ENCODE results near the gene CDK8.

Gene CDK8

DNA sequence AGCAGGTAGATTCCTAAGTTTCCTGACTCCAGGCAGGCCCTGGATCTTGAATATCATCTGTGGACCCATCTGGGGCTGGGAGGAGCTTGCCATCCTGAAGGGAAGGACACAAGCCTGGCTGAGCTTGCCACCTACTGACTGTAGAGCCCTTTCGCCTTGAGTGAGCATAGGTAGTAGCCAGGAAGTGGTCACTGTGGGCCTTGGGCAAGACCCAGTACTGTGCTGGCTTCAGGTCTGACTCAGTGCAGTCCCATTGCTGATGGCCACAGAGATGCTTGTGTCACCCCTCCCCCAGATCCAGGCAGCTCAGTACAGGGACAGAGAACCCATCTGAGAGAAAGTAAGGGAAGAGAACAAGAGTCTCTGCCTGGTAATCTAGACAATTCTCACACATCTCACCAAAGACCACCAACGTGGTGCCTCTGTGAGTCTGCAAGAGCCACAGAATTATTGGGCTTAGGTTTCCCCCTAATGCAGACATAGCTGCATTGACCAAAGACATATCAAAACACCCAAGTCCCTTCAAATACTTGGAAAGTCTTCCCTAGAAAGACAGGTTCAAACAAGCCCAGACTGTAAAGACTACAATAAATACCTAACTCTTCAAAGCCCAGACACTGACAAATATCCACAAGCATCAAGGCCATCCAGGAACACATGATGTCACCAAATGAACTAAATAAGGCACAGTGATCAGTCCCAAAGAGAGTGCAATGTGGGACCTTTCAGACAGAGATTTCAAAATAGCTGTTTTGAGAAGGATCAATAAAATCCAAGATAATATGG, 195.3 kb downstream of the CDK8 start:
- TF ChIP-seq, protein P1, sequence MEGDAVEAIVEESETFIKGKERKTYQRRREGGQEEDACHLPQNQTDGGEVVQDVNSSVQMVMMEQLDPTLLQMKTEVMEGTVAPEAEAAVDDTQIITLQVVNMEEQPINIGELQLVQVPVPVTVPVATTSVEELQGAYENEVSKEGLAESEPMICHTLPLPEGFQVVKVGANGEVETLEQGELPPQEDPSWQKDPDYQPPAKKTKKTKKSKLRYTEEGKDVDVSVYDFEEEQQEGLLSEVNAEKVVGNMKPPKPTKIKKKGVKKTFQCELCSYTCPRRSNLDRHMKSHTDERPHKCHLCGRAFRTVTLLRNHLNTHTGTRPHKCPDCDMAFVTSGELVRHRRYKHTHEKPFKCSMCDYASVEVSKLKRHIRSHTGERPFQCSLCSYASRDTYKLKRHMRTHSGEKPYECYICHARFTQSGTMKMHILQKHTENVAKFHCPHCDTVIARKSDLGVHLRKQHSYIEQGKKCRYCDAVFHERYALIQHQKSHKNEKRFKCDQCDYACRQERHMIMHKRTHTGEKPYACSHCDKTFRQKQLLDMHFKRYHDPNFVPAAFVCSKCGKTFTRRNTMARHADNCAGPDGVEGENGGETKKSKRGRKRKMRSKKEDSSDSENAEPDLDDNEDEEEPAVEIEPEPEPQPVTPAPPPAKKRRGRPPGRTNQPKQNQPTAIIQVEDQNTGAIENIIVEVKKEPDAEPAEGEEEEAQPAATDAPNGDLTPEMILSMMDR (IDR thresholded peaks at IDR 0.05): no peak
- TF ChIP-seq ZFX (IDR thresholded peaks at IDR 0.05; ENCODE audit: borderline replicate concordance): no peak

More for the DNA sequence above, 195.3 kb downstream of the CDK8 start:
- no peak overlapping the region for H3K27ac ChIP-seq

Measured in 22Rv1 (cell line).